Caco-2 (cell line): ENCODE results near the gene KRT20. TPM values are rescaled to one million over a fixed set of nuclear protein-coding genes. Genes with fewer than 3 reads are reported as not detected.
A peak's percentile ranks its signal among the peaks of the same experiment; 100 is the strongest.

Source experiments
- BruUV-seq: library from RNA; stranded (reverse); fragments of 400-500 nt; replicated peaks from 2 replicates; lab custom pipeline; 2021; lab: Mats Ljungman, UMichigan
- CTCF ChIA-PET: fragments of 300-600 bp; sonication (Branson Sonifier 250); formaldehyde crosslinking; loops from one replicate; lab custom pipeline; 2022; ENCODE audit warnings: antibody characterized with exemption; lab: Charles Lee
- POLR2A ChIA-PET: fragments of 300-600 bp; sonication (Branson Sonifier 250); formaldehyde crosslinking; loops from one replicate; lab custom pipeline; 2022; ENCODE audit warnings: antibody characterized with exemption; lab: Charles Lee
- DNase-seq, 2 experiments: peaks; one replicate each; pipeline versions ENCODE4 v3.0.0 to v3.0.0-alpha.2; 2020 to 2022
- H3K27me3 ChIP-seq: replicated peaks from 2 replicates; pipeline ENCODE4 v1.6.0; 2011; ENCODE audit warnings: low read length; ENCODE audit not compliant: control insufficient read depth, insufficient read depth
- H3K36me3 ChIP-seq: 2 replicates; pipeline ENCODE4 v1.5.1; 2011; ENCODE audit warnings: low read length; ENCODE audit not compliant: control insufficient read depth, insufficient read depth
- H3K4me1 ChIP-seq: fragments of 250-450 bp; sonication (Bioruptor Pico); 2 replicates; pipeline ENCODE4 v1.5.1; 2020; ENCODE audit warnings: mild to moderate bottlenecking
- H3K4me3 ChIP-seq: 2 replicates; pipeline ENCODE4 v1.5.1; 2011; ENCODE audit warnings: low read depth, mild to moderate bottlenecking, control low read depth, low read length
- H3K9me3 ChIP-seq: fragments of 250-450 bp; sonication (Bioruptor Pico); 2 replicates; pipeline ENCODE4 v1.5.1; 2020; ENCODE audit warnings: mild to moderate bottlenecking, moderate library complexity
- H3K27ac Mint-ChIP-seq: one replicate; pipeline ENCODE4 v1.8.0; 2022; ENCODE audit warnings: mixed read lengths; ENCODE audit not compliant: unreplicated experiment
- H3K27me3 Mint-ChIP-seq: one replicate; pipeline ENCODE4 v1.8.0; 2022; ENCODE audit warnings: mixed read lengths; ENCODE audit not compliant: insufficient read depth, unreplicated experiment
- H3K36me3 Mint-ChIP-seq: one replicate; pipeline ENCODE4 v1.8.0; 2022; ENCODE audit warnings: mild to moderate bottlenecking, mixed read lengths; ENCODE audit not compliant: insufficient read depth, unreplicated experiment
- H3K4me1 Mint-ChIP-seq: one replicate; pipeline ENCODE4 v1.8.0; 2022; ENCODE audit warnings: low read depth, mixed read lengths; ENCODE audit not compliant: unreplicated experiment
- H3K4me3 Mint-ChIP-seq: one replicate; pipeline ENCODE4 v1.8.0; 2022; ENCODE audit warnings: mild to moderate bottlenecking, moderate library complexity, mixed read lengths; ENCODE audit not compliant: unreplicated experiment
- H3K9me3 Mint-ChIP-seq: one replicate; pipeline ENCODE4 v1.8.0; 2022; ENCODE audit warnings: mixed read lengths; ENCODE audit not compliant: unreplicated experiment
- CTCF ChIP-seq, 2 experiments: fragments of 200-600 bp in 1 of 2; IDR thresholded peaks; 1 replicate in 1 of 2; 2 replicates in 1 of 2; pipeline versions ENCODE4 v1.5.1 to v1.8.0; 2011 to 2022; ENCODE audit warnings: antibody characterized with exemption in 1 of 2, control low read depth in 1 of 2, inconsistent platforms in 1 of 2, low read depth in 1 of 2, low read length in 1 of 2, mild to moderate bottlenecking in 1 of 2, moderate library complexity in 1 of 2; ENCODE audit not compliant: insufficient read depth in 1 of 2, severe bottlenecking in 1 of 2, unreplicated experiment in 1 of 2
- intact Hi-C: fragments of 100-400 bp; cut with micrococcal nuclease; formaldehyde crosslinking; loops from one replicate; pipeline ENCODE4 v1.10.0; 2022; ENCODE audit not compliant: unreplicated experiment
- total RNA-seq: library from RNA; stranded (reverse); gene quantifications from 2 replicates; pipeline ENCODE4 v1.2.3, GENCODE V29; 2022

Gene KRT20
- total RNA-seq, 1 experiment from 2014 or later = 1.0 TPM

GRCh38 chr17:40912486-40913210, 27.6 kb upstream of the KRT20 start:
- BruUV-seq = no TSS peak
- Histone ChIP-seq H3K36me3 (no peaks in the 10 kb centered on the region), H3K27me3 (no peaks in the 10 kb centered on the region), H3K9me3 (no peaks in the 10 kb centered on the region), H3K4me1 (peaks cover 47% of the 10 kb centered on the region), H3K4me3 (no peak overlapping the region)
- Mint-ChIP-seq H3K36me3 (no peaks in the 10 kb centered on the region), H3K4me3 (no peak overlapping the region), H3K9me3 (no peaks in the 10 kb centered on the region), H3K27me3 (no peaks in the 10 kb centered on the region), H3K27ac (peak overlapping the region; percentile 87), H3K4me1 (peaks cover 35% of the 10 kb centered on the region)
- POLR2A ChIA-PET = no interaction called here
- intact Hi-C loops = no loop called here
- no peak for TF ChIP-seq CTCF (IDR thresholded peaks at IDR 0.05; ENCODE audit: insufficient read depth in 1 of 2, low read depth in 1 of 2, low read length in 1 of 2, severe bottlenecking in 1 of 2, unreplicated experiment in 1 of 2)
- DNase-seq = no peak
- CTCF ChIA-PET = interaction anchor here (0.9 kb wide), 1 partner anchor 147 kb away, joined by 3 read pairs; no protein-coding TSS in a partner anchor

GRCh38 chr17:40910441-40910841, 25.4 kb upstream of the KRT20 start:
- Histone ChIP-seq H3K27me3 (no peaks in the 10 kb centered on the region), H3K36me3 (no peaks in the 10 kb centered on the region), H3K9me3 (no peaks in the 10 kb centered on the region), H3K4me1 (peaks cover 35% of the 10 kb centered on the region), H3K4me3 (no peak overlapping the region)
- Mint-ChIP-seq H3K27me3 (no peaks in the 10 kb centered on the region), H3K27ac (peak overlapping the region; percentile 87), H3K36me3 (peaks cover 5% of the 10 kb centered on the region), H3K9me3 (no peaks in the 10 kb centered on the region), H3K4me3 (no peak overlapping the region), H3K4me1 (peaks cover 30% of the 10 kb centered on the region)
- intact Hi-C loops = no loop called here
- CTCF ChIA-PET = interaction anchor here (1.0 to 1.2 kb wide), 4 partner anchors 39 to 505 kb away, joined by 3 to 6 read pairs (median 3); partner anchors contain the start of gene KRTAP2-1
- POLR2A ChIA-PET = interaction anchor here (0.9 kb wide), 1 partner anchor 149 kb away, joined by 4 read pairs; no protein-coding TSS in a partner anchor
- no peak for DNase-seq
- TF ChIP-seq CTCF (IDR thresholded peaks at IDR 0.05; ENCODE audit: insufficient read depth in 1 of 2, low read depth in 1 of 2, low read length in 1 of 2, severe bottlenecking in 1 of 2, unreplicated experiment in 1 of 2) = no peak
- BruUV-seq = no TSS peak

DNA sequence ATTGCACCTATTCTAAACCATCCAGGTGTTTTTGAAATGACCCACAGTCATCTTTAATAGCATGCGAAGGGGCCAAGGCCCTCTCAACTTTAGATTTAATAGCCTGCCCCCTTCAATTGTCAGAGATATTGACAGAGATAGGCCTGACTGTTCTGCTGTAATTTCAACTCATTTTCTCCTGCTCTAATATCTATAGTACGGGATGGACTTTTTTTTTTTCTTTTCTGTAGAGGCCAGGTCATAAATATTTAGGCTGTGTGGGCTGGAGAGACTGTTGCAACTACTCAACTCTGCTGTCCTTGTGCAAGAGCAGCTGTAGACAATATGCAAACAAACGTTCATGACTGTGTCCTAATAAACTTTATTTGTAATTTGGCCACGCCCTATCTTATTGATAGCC, 24.7 kb upstream of the KRT20 start:
- BruUV-seq = no TSS peak
- H3K27ac Mint-ChIP-seq = peak overlapping the region; percentile 87
- peaks cover 32% of the 10 kb centered on the region for H3K4me1 Mint-ChIP-seq

More for the DNA sequence above, 24.7 kb upstream of the KRT20 start:
- no peaks in the 10 kb centered on the region for H3K27me3 Mint-ChIP-seq
- Histone ChIP-seq H3K27me3 (no peaks in the 10 kb centered on the region), H3K4me3 (no peak overlapping the region), H3K36me3 (no peaks in the 10 kb centered on the region), H3K4me1 (peaks cover 30% of the 10 kb centered on the region), H3K9me3 (no peaks in the 10 kb centered on the region)
- H3K4me3 Mint-ChIP-seq = no peak overlapping the region
- peaks cover 5% of the 10 kb centered on the region for H3K36me3 Mint-ChIP-seq
- no peaks in the 10 kb centered on the region for H3K9me3 Mint-ChIP-seq
- intact Hi-C loops = loop anchor here (1.0 to 5.0 kb wide), 10 partner anchors 48 to 739 kb away; partner anchors contain the start of gene KRTAP3-1
- TF ChIP-seq CTCF (IDR thresholded peaks at IDR 0.05; ENCODE audit: insufficient read depth in 1 of 2, low read depth in 1 of 2, low read length in 1 of 2, severe bottlenecking in 1 of 2, unreplicated experiment in 1 of 2) = no peak
- ChIA-PET CTCF (interaction anchor here (1.0 to 1.2 kb wide), 4 partner anchors 40 to 506 kb away, joined by 3 to 6 read pairs (median 3); partner anchors contain the start of gene KRTAP2-1), POLR2A (interaction anchor here (0.6 to 0.9 kb wide), 2 partner anchors 137 to 149 kb away, joined by 3 to 4 read pairs; partner anchors contain the start of gene KRTAP2-1)
- DNase-seq = peak in 1 of 2 experiments; percentile 54
